Activated T-cell treated with anti-CD3 and anti-CD28 coated beads, Interleukin-2, amount 50 U/mL, for 48 hours (primary cell): ENCODE measurements around the gene TMEM218.

Experiments
- DNase-seq, 2 experiments: peaks; one replicate each; pipeline ENCODE4 v3.0.0-alpha.2; 2020

Gene TMEM218

GRCh38 chr11:125088576-125089455 lies 22.6 kb downstream of the TMEM218 start:
- DNase-seq, result no peak

DNA sequence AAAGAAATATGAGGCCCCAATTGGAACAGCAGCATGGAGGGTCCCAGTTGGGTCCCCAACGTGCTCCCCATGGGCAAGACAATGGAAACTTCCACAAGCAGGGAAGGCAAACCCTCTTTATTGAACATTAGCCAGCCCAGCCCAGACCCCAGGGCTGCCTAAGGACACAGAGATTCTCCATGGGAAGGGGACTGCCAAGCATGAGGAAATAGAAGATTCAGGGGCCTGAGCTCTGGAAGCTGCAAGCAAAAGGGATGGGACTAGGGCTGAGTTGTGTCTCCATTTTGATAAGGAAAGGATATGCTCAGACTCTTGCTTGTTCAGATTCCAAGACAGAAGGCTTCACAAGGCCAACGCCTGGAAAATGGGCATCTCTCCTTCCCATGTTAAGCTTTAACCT lies 23.3 kb downstream of the TMEM218 start:
- DNase-seq, result no peak

GRCh38 chr11:125086633-125087296 lies 24.7 kb downstream of the TMEM218 start:
- DNase-seq, result no peak

GRCh38 chr11:125085301-125086081 lies 25.9 kb downstream of the TMEM218 start:
- DNase-seq, result no peak

- DNase-seq, result no peak
Observed at GRCh38 chr11:125084761-125085231, 26.6 kb downstream of the TMEM218 start.

GRCh38 chr11:125084057-125084416 lies 27.4 kb downstream of the TMEM218 start:
- no peak for DNase-seq

DNA sequence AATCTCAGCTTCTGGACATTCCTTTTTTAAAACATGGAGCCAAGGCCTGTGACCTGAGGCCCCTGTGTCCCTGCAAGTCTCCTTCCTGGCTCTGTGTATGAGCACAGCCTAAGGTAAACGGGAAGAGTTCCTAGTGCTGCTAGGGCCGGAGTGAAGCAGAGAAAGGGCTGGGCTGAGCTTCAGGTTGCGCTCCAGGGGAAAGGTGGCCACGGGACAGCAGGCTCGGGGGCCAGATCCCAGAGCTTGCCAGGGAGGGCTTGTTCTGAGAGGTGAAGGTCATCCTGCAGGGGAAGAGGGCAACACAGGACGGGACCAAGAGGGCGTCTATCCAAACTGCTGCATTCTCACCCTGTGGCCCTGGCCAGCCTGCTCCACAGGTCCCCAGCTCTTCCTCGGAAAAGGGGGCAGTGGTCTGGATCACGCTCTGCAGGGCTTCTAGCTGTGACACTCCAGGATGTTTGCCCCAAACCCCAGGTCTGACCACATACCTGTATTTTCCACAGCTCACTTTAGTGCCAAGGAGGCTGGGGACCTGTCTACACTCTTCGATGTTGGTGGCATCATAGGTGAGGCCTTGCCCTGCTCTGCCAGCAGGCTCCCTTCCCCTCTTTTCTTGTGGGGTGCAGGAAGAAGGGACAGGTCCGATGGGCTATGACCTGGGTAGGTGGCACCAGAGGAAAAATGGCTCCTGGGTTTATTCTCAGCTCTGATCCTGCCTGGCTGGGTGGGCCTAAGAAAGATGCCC lies 27.9 kb downstream of the TMEM218 start:
- no peak for DNase-seq

DNA sequence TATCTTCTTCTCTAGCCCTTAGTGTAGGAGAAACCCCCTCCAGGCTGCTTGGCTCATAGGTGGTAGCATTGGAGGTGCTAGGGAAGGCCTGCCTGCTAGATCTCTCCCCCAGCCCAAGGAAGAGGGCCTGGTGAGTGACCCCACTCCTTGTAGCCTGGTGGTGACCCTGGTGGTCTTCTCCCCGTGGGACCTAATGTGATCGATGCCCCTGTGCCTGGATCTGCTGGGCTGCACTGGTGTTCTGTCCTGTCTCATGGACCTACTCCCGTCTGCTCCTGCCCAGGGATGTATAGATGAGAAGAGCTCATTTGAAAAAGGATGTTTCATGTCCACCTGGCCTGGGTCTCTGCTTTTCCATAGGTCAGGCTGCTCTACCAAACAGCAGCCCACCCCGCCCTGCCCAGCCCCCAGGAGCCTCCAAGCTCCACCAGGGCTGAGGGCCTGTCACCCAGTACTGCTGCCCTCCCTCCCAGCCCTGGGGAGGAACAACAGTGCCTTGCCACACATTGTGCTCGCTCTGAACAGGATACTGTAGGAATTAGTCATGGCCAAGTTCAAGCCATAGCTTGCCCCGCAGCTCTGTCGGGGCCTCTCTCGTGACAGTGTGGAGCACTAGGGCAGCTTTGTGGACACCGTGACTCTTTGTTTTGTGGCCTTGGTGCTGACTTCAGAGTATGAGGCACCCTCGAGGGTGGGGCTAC lies 28.7 kb downstream of the TMEM218 start:
- DNase-seq, result no peak

DNA sequence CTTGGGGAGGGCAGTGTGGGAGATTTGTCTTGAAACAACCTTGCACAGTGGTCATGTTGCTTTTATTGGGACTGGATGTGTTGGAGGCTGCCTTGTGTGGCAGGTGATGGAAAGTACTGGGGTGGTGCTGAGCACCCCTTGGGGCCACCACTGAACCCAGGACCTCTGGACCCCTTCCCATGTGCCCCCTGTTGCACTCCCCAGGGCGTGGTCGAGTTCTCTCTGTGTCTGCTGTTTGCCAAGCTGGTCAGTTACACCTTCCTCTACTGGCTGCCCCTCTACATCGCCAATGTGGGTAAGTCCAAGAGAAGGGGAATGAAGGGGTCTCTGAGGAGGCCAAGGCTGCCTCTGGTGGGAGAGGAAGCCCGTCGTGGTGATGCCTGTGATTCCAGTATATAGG lies 29.4 kb downstream of the TMEM218 start:
- DNase-seq, result no peak

DNA sequence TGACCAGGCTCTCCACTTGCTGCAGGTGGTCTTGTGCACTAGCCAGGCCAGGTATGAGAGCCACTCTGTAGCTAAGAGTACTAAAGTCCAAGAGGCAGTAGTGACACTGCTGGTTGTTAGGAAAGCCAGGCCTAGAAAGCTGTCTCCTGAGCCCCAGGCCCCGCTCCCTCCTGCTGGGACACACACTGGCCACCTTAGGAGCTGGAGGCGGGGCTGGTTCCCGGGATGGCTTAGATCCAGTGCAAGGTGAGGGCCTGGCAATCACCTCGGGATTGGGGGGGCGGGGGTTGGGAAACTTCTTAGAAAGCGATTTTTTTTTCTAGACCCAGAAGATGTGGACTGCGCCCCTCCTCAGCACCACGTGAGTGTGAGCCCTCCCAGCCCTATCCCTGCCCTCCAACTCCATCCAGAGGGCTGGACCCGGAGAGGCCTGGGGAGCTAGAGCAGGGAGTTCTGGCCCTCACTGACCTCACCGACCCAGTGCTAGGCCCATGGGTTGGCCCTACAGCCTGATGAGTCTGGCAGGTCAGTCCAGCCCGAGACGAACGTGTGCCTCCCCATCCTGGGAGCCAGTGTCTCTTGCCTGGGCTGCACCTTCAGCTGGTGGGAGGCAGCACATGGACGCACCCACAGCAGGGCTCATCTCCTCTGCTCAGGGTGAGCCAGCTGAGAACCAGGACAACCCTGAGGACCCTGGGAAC lies 30.2 kb downstream of the TMEM218 start:
- DNase-seq, result no peak

DNA sequence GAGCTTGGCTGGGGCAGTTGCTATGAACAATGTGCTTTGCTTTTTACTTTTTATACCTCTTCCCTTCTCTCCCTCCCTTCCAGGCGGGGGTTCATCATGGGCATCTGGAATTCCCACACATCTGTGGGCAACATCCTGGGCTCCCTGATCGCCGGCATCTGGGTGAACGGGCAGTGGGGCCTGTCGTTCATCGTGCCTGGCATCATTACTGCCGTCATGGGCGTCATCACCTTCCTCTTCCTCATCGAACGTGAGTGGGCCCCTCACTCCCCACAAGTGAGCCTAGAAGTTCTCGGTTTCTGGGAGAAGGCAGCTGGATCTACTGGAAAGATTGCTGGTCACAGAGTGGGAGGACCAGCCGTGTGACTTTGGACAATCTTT lies 30.9 kb downstream of the TMEM218 start:
- no peak for DNase-seq

GRCh38 chr11:125079878-125080530 lies 31.4 kb downstream of the TMEM218 start:
- no peak for DNase-seq

GRCh38 chr11:125079151-125079877 lies 32.1 kb downstream of the TMEM218 start:
- DNase-seq, result no peak

- no peak for DNase-seq
Observed at GRCh38 chr11:125078516-125079140, 32.8 kb downstream of the TMEM218 start.

DNA sequence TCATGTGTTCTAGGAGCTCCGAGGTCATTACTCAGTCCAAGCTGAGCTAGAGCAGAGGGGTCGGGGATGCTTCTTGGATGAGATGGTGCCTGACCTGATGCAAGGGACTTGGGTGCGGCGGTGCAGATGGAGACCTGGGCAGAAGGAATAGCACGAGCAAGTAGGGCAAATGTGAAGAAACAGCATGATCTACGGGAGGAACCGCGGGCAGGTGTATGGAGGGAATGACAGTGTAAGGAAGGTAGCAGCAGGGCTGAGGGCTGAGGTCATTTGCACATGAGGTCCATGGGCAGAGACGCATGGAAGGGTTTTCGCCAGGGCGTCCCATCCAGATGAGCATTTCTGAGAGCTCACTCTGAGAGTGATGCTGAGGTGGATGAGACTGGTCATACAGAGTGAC lies 33.4 kb downstream of the TMEM218 start:
- no peak for DNase-seq

- no peak for DNase-seq
Observed at GRCh38 chr11:125076378-125076945, 35.0 kb downstream of the TMEM218 start.

DNA sequence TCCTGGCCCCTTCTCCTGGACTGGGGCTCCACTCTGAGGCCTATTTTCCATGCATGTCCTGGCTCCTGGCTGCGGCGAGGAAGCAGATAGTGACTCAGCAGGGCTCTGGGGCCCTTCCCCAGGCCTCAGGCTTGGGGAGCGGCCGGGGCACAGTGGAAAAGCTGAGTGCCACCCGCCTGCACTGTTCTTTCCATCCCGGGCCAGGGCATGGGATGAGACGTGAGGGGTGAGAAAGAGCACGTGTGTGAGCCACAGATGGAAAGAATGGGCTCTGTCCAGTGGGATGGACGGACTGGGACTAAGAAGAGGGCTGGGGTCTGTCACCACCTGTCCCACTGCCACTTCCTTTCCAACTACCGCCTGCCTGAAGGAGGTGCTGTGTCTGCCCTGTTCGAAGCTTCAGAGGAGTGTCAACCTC lies 35.5 kb downstream of the TMEM218 start:
- DNase-seq, result no peak

DNA sequence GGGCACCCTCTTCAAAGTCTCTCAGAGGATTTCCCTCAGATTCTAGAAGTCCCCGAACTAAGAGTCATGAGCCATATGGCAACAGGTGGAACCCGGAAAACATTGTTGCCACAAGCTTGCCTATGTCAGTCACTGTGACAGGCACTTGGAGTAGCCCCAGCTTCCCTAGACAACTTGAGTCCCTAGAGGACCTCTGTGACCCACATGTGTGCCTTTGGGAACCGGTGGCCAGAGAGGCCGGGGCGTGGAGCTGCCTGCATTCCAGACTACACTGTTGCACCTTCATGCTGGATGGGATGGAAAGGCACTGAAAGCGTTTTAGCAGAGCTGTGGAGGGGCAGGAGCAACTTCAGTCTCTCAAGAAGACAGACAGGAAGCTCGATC lies 36.2 kb downstream of the TMEM218 start:
- no peak for DNase-seq

DNA sequence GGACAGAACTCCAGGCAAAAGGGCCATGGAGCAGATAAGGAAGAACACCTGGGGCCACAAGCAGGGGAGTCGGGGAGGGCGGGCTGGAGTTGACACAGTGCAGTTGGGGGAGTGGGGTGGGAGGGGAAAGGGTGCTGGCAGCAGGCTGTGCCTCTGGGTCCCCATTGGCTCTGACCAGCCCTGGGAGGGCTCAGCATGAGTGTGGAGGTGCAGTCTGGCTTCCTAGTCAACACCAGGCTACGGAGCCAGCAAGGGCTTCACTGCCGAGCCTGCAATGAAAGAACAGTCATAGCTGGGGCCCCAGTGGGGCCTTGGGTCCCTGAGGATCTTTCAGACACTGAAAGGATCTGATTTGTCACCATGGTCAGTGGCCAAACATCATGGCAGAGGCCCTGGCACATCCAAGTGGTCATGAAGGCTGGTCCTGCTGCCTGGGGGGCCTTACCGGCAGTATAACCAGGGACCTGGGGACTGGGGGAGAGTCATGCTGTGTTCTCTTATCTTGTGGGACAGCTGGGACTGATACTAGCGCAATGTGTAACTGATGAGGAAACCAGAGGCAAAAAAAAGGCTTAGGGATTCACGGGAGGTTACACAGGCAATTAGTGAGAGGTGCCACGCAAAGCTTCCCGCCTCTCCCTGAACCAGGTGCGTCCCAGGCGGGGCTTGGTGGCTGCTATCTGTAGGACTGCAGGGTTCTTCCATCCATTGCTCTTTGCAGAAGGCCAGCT lies 36.8 kb downstream of the TMEM218 start:
- no peak for DNase-seq
